Upper lobe of right lung (tissue), 1 donor: ENCODE results near the gene FUT2. TPM values are rescaled to one million over a fixed set of nuclear protein-coding genes. Genes with fewer than 3 reads are reported as not detected.

Experiments used
- ATAC-seq: fragments of 200-7000 bp; cut with Tn5 transposase; one replicate; pipeline ENCODE4 v1.9.1; 2020; ENCODE audit warnings: mild to moderate bottlenecking, moderate library complexity
- DNase-seq: peaks from one replicate; pipeline ENCODE4 v3.0.0-alpha.2; 2020
- H3K27ac ChIP-seq: fragments of 200-600 bp; one replicate; pipeline ENCODE4 v1.8.0; 2022
- H3K27me3 ChIP-seq: fragments of 200-600 bp; one replicate; pipeline ENCODE4 v1.8.0; 2022; ENCODE audit warnings: mild to moderate bottlenecking
- H3K36me3 ChIP-seq: fragments of 200-600 bp; one replicate; pipeline ENCODE4 v1.8.0; 2022
- H3K4me1 ChIP-seq: fragments of 200-600 bp; one replicate; pipeline ENCODE4 v1.8.0; 2022
- H3K4me3 ChIP-seq: fragments of 200-600 bp; one replicate; pipeline ENCODE4 v1.8.0; 2022; ENCODE audit warnings: mild to moderate bottlenecking
- H3K9me3 ChIP-seq: fragments of 200-600 bp; one replicate; pipeline ENCODE4 v1.8.0; 2022
- CTCF ChIP-seq: fragments of 200-600 bp; IDR thresholded peaks from one replicate; pipeline ENCODE4 v1.8.0; 2022; ENCODE audit warnings: antibody characterized with exemption
- intact Hi-C: fragments of 100-400 bp; cut with DNase I; formaldehyde crosslinking; loops from one replicate; pipeline ENCODE4 v1.11.0; 2022
- total RNA-seq: library from RNA; stranded (reverse); fragmentation: NEBNext Ultra II Directional; extraction: Animal tissue kit (Norgen Biotek cat#: 25700); gene quantifications from one replicate; pipeline ENCODE4 v1.2.1, GENCODE V29; 2021
- donor health status: DM: no; HTN: yes; CAD: no; lungs with severe emphysema.

FUT2 gene
- total RNA-seq, 1 donor from 2014 or later, result 0.81 TPM

- intact Hi-C loops, result no loop called here
- ATAC-seq (no peak), DNase-seq (no peak)
- Histone ChIP-seq H3K9me3 (no peaks in the 10 kb centered on the region), H3K36me3 (no peaks in the 10 kb centered on the region), H3K27ac (no peak overlapping the region), H3K4me1 (no peaks in the 10 kb centered on the region), H3K27me3 (no peaks in the 10 kb centered on the region), H3K4me3 (no peak overlapping the region)
- no peak for TF ChIP-seq CTCF
These were observed 27.4 kb upstream of the FUT2 start for GRCh38 chr19:48668332-48668731.

GRCh38 chr19:48668761-48669160 is 27.0 kb upstream of the FUT2 start:
- TF ChIP-seq CTCF, result no peak
- H3K27ac ChIP-seq, result no peak overlapping the region
- no peak overlapping the region for H3K4me3 ChIP-seq
- H3K9me3 ChIP-seq, result no peaks in the 10 kb centered on the region
- no peak for DNase-seq
- intact Hi-C loops, result no loop called here
- no peaks in the 10 kb centered on the region for H3K27me3 ChIP-seq
- no peaks in the 10 kb centered on the region for H3K36me3 ChIP-seq
- H3K4me1 ChIP-seq, result no peaks in the 10 kb centered on the region
- no peak for ATAC-seq

- ATAC-seq, result no peak
- Histone ChIP-seq H3K4me1 (no peaks in the 10 kb centered on the region), H3K27ac (no peak overlapping the region), H3K36me3 (no peaks in the 10 kb centered on the region), H3K27me3 (no peaks in the 10 kb centered on the region), H3K9me3 (no peaks in the 10 kb centered on the region), H3K4me3 (no peak overlapping the region)
- no peak for DNase-seq
- intact Hi-C loops, result no loop called here
- no peak for TF ChIP-seq CTCF
These were observed 25.7 kb upstream of the FUT2 start for GRCh38 chr19:48669903-48670668.

- no peak overlapping the region for H3K4me3 ChIP-seq
- no peak overlapping the region for H3K27ac ChIP-seq
- no peaks in the 10 kb centered on the region for H3K36me3 ChIP-seq
- no peak for ATAC-seq
- no peaks in the 10 kb centered on the region for H3K9me3 ChIP-seq
- no peak for DNase-seq
- H3K27me3 ChIP-seq, result no peaks in the 10 kb centered on the region
- intact Hi-C loops, result no loop called here
- H3K4me1 ChIP-seq, result peaks cover 6% of the 10 kb centered on the region
- no peak for TF ChIP-seq CTCF
These were observed 24.9 kb upstream of the FUT2 start for GRCh38 chr19:48670699-48671445.

GRCh38 chr19:48671446-48671995 is 24.2 kb upstream of the FUT2 start:
- H3K4me1 ChIP-seq, result peaks cover 6% of the 10 kb centered on the region
- H3K27me3 ChIP-seq, result no peaks in the 10 kb centered on the region
- no peak overlapping the region for H3K4me3 ChIP-seq
- no peak overlapping the region for H3K27ac ChIP-seq
- no peak for TF ChIP-seq CTCF
- H3K9me3 ChIP-seq, result no peaks in the 10 kb centered on the region
- intact Hi-C loops, result no loop called here
- no peaks in the 10 kb centered on the region for H3K36me3 ChIP-seq
- ATAC-seq (no peak), DNase-seq (no peak)
